ENCODE results near the gene TGFBR3L. TPM values are rescaled to one million over a fixed set of nuclear protein-coding genes. Genes with fewer than 3 reads are reported as not detected.

TGFBR3L gene
- total and polyA plus RNA-seq, 2 of the 13 experiments (the other 11 are each of a cell fraction or from before 2014, with no cell fraction given): 0.20 to 1.0 TPM

- in situ Hi-C loops (cut with HindIII; ENCODE audit: extremely low pct_ligation_motif_present, low pct_unique_long_range_greater_than_20kb) (no loop called here), intact Hi-C loops (cut with micrococcal nuclease; ENCODE audit: unreplicated experiment) (no loop called here)
- Histone ChIP-seq H3K4me1 (ENCODE audit: insufficient read depth, low read length) (peaks cover 3% of the 10 kb centered on the region; the same call in 1 of the 2 replicates), H3K4me3 (replicated peaks in 1 of 3; ENCODE audit: insufficient read depth in 1 of 3, low read depth in 2 of 3, low read length in 3 of 3) (no peak overlapping the region), H3K36me3 (replicated peaks in 1 of 2; ENCODE audit: control insufficient read depth in 1 of 2, insufficient read depth in 2 of 2, low read length in 2 of 2) (peaks cover 24 to 73% of the 10 kb centered on the region in 2 experiments; a peak in 4 of 5 replicates), H3K79me2 (ENCODE audit: insufficient read depth, low read length) (no peaks in the 10 kb centered on the region), H3K9me3 (ENCODE audit: low read length) (no peaks in the 10 kb centered on the region), H2AFZ (ENCODE audit: low read length) (no peak overlapping the region), H3K4me2 (ENCODE audit: low read depth, low read length) (no peak overlapping the region), H3K27ac (ENCODE audit: extremely low read length, insufficient read depth, low read length) (no peak overlapping the region), H4K20me1 (ENCODE audit: insufficient read depth, low read length) (peaks cover 3% of the 10 kb centered on the region; the same call in 1 of the 2 replicates), H3K27me3 (ENCODE audit: control insufficient read depth in 1 of 2, insufficient read depth in 2 of 2, low read length in 2 of 2) (no peaks in the 10 kb centered on the region), H3K9ac (ENCODE audit: insufficient read depth, low read depth, low read length) (no peak overlapping the region)
- CTCF ChIA-PET (ENCODE audit: low intra/inter-chr PET ratio, low total read pairs): no interaction called here
- DNase-seq (ENCODE audit: low spot score) (no peak), ATAC-seq (no peak), FAIRE-seq (no peak)
- 97% methylated on average over 6 of the region's 15 CpGs for WGBS (ENCODE audit: low lambda C conversion rate)
- no TSS peak for BruUV-seq (replicated peaks)
- TF ChIP-seq SCMH1 (CRISPR knock-in tag; IDR thresholded peaks at IDR 0.05; ENCODE audit: borderline replicate concordance) (no peak), RBM22 (optimal IDR thresholded peaks at IDR 0.05; ENCODE audit: low read length) (peak; percentile 37), AGO2 (optimal IDR thresholded peaks at IDR 0.05; ENCODE audit: low read depth, low read length) (peak; percentile 54)
- POLR2A ChIA-PET: no interaction called here
These were observed 53.6 kb downstream of the TGFBR3L start for GRCh38 chr19:7968008-7968795.

Other genes with a start within 250 kb of the TGFBR3L start
- gene RETN, start 245.8 kb upstream of the TGFBR3L start, total RNA-seq (2016; rRNA removed; fragmentation: Illumina TruSeq; extraction: Trizol): not detected in 2 replicates
- not detected in 2 replicates for gene RETN, start 245.8 kb upstream of the TGFBR3L start, polyA plus RNA-seq (2011; rRNA removed)
- not detected in 2 replicates for gene MCEMP1, start 237.7 kb upstream of the TGFBR3L start, total RNA-seq (2016; rRNA removed; fragmentation: Illumina TruSeq; extraction: Trizol)
- gene MCEMP1, start 237.7 kb upstream of the TGFBR3L start, polyA plus RNA-seq (2011; rRNA removed): not detected in 2 replicates
- gene TRAPPC5, start 234.0 kb upstream of the TGFBR3L start, total RNA-seq (2016; rRNA removed; fragmentation: Illumina TruSeq; extraction: Trizol): 74.8 and 78.7 TPM in 2 replicates
- gene TRAPPC5, start 234.0 kb upstream of the TGFBR3L start, polyA plus RNA-seq (2011; rRNA removed): 38.5 and 53.6 TPM in 2 replicates
- gene FCER2, start 212.7 kb upstream of the TGFBR3L start, total RNA-seq (2016; rRNA removed; fragmentation: Illumina TruSeq; extraction: Trizol): not detected in 2 replicates
- gene FCER2, start 212.7 kb upstream of the TGFBR3L start, polyA plus RNA-seq (2011; rRNA removed): not detected in 2 replicates
- not detected in 2 replicates for gene CLEC4G, start 182.7 kb upstream of the TGFBR3L start, total RNA-seq (2016; rRNA removed; fragmentation: Illumina TruSeq; extraction: Trizol)
- not detected in 2 replicates for gene CLEC4G, start 182.7 kb upstream of the TGFBR3L start, polyA plus RNA-seq (2011; rRNA removed)
- not detected in 2 replicates for gene CD209, start 167.3 kb upstream of the TGFBR3L start, total RNA-seq (2016; rRNA removed; fragmentation: Illumina TruSeq; extraction: Trizol)
- gene CD209, start 167.3 kb upstream of the TGFBR3L start, polyA plus RNA-seq (2011; rRNA removed): not detected in 2 replicates
- not detected in 2 replicates for gene CLEC4M, start 151.6 kb upstream of the TGFBR3L start, total RNA-seq (2016; rRNA removed; fragmentation: Illumina TruSeq; extraction: Trizol)
- 0.07 TPM in 1 of 2 replicates, not detected in the other for gene CLEC4M, start 151.6 kb upstream of the TGFBR3L start, polyA plus RNA-seq (2011; rRNA removed)
- gene EVI5L, start 84.6 kb upstream of the TGFBR3L start, total RNA-seq (2016; rRNA removed; fragmentation: Illumina TruSeq; extraction: Trizol): 1.3 and 1.7 TPM in 2 replicates
- gene EVI5L, start 84.6 kb upstream of the TGFBR3L start, polyA plus RNA-seq (2011; rRNA removed): 2.4 and 3.1 TPM in 2 replicates
- 0.07 TPM in 2 replicates for gene PRR36, start 40.4 kb upstream of the TGFBR3L start, total RNA-seq (2016; rRNA removed; fragmentation: Illumina TruSeq; extraction: Trizol)
- gene PRR36, start 40.4 kb upstream of the TGFBR3L start, polyA plus RNA-seq (2011; rRNA removed): 0.17 TPM in 2 replicates
- 4.0 and 8.0 TPM in 2 replicates for gene LRRC8E, start 26.3 kb upstream of the TGFBR3L start, total RNA-seq (2016; rRNA removed; fragmentation: Illumina TruSeq; extraction: Trizol)
- 10.3 and 14.6 TPM in 2 replicates for gene LRRC8E, start 26.3 kb upstream of the TGFBR3L start, polyA plus RNA-seq (2011; rRNA removed)
- 8.7 and 10.8 TPM in 2 replicates for gene MAP2K7, start 11.0 kb upstream of the TGFBR3L start, total RNA-seq (2016; rRNA removed; fragmentation: Illumina TruSeq; extraction: Trizol)
- 9.0 and 14.8 TPM in 2 replicates for gene MAP2K7, start 11.0 kb upstream of the TGFBR3L start, polyA plus RNA-seq (2011; rRNA removed)
- 9.5 and 10.2 TPM in 2 replicates for gene SNAPC2, start 5.5 kb downstream of the TGFBR3L start, total RNA-seq (2016; rRNA removed; fragmentation: Illumina TruSeq; extraction: Trizol)
- 12.7 and 14.9 TPM in 2 replicates for gene SNAPC2, start 5.5 kb downstream of the TGFBR3L start, polyA plus RNA-seq (2011; rRNA removed)
- 0.11 and 0.36 TPM in 2 replicates for gene CTXN1, start 11.3 kb downstream of the TGFBR3L start, total RNA-seq (2016; rRNA removed; fragmentation: Illumina TruSeq; extraction: Trizol)
- 0.12 TPM in 1 of 2 replicates, not detected in the other for gene CTXN1, start 11.3 kb downstream of the TGFBR3L start, polyA plus RNA-seq (2011; rRNA removed)
- gene TIMM44, start 28.8 kb downstream of the TGFBR3L start, total RNA-seq (2016; rRNA removed; fragmentation: Illumina TruSeq; extraction: Trizol): 71.5 and 72.6 TPM in 2 replicates
- gene TIMM44, start 28.8 kb downstream of the TGFBR3L start, polyA plus RNA-seq (2011; rRNA removed): 42.9 and 49.4 TPM in 2 replicates
- 38.4 and 58.2 TPM in 2 replicates for gene ELAVL1, start 90.8 kb downstream of the TGFBR3L start, total RNA-seq (2016; rRNA removed; fragmentation: Illumina TruSeq; extraction: Trizol)
- 25.6 and 27.9 TPM in 2 replicates for gene ELAVL1, start 90.8 kb downstream of the TGFBR3L start, polyA plus RNA-seq (2011; rRNA removed)
- gene CCL25, start 137.9 kb downstream of the TGFBR3L start, total RNA-seq (2016; rRNA removed; fragmentation: Illumina TruSeq; extraction: Trizol): not detected in 2 replicates
- gene CCL25, start 137.9 kb downstream of the TGFBR3L start, polyA plus RNA-seq (2011; rRNA removed): not detected in 2 replicates
- 0.20 TPM in 1 of 2 replicates, not detected in the other for gene FBN3, start 234.8 kb downstream of the TGFBR3L start, total RNA-seq (2016; rRNA removed; fragmentation: Illumina TruSeq; extraction: Trizol)
- gene FBN3, start 234.8 kb downstream of the TGFBR3L start, polyA plus RNA-seq (2011; rRNA removed): 1.3 and 2.4 TPM in 2 replicates

All from HepG2 (cell line).